Colonic mucosa (tissue), 4 donors: ENCODE data around the gene GNA12. TPM values are rescaled to one million over a fixed set of nuclear protein-coding genes. Genes with fewer than 3 reads are reported as not detected.

Experiments used
- DNase-seq: peaks from one replicate; pipeline ENCODE4 v3.0.0-alpha.2; 2020
- H3K27ac ChIP-seq: fragments of 200-600 bp; one replicate; pipeline ENCODE4 v1.8.0; 2021
- H3K27me3 ChIP-seq: fragments of 200-600 bp; one replicate; pipeline ENCODE4 v1.8.0; 2021
- H3K36me3 ChIP-seq: fragments of 200-600 bp; one replicate; pipeline ENCODE4 v1.8.0; 2021
- H3K4me1 ChIP-seq: fragments of 200-600 bp; one replicate; pipeline ENCODE4 v1.8.0; 2021; ENCODE audit warnings: mild to moderate bottlenecking
- H3K4me3 ChIP-seq: fragments of 200-600 bp; one replicate; pipeline ENCODE4 v1.8.0; 2021
- H3K9ac ChIP-seq, 2 donors: one replicate each; pipeline ENCODE4 v1.7.0; 2013; ENCODE audit warnings: control low read depth in 2 of 2, low read depth in 2 of 2, low read length in 2 of 2
- H3K9me3 ChIP-seq: fragments of 200-600 bp; one replicate; pipeline ENCODE4 v1.8.0; 2021
- intact Hi-C: fragments of 100-400 bp; cut with DNase I; formaldehyde crosslinking; loops from one replicate; pipeline ENCODE4 v1.14.1; 2022
- total RNA-seq, 2 donors: library from RNA; stranded (reverse); fragmentation: NEBNext Ultra II Directional in 1 of 2; extraction: Animal tissue kit (Norgen Biotek cat#: 25700) in 1 of 2; gene quantifications; one replicate each; pipeline ENCODE4 v1.2.1, GENCODE V29; 2021
- TF ChIP-seq, protein P1 (sequence below): fragments of 200-600 bp; IDR thresholded peaks from one replicate; pipeline ENCODE4 v1.8.0; 2022; ENCODE audit warnings: antibody characterized with exemption, mild to moderate bottlenecking
- donor health status: healthy.
- donor health status: DM: no; HTN: no; CAD: no.
- donor health status: DM: no; HTN: no; CAD: no.

GNA12 gene
- total RNA-seq, 2 donors from 2014 or later, result 19.7 to 24.8 TPM

GRCh38 chr7:2758673-2759616, 85.2 kb downstream of the GNA12 start:
- peak overlapping the region; percentile 83 for H3K27ac ChIP-seq
- no peak overlapping the region for H3K4me3 ChIP-seq
- no peak for DNase-seq
- H3K36me3 ChIP-seq, result no peaks in the 10 kb centered on the region
- intact Hi-C loops, result no loop called here
- no peaks in the 10 kb centered on the region for H3K27me3 ChIP-seq
- TF ChIP-seq, protein P1, sequence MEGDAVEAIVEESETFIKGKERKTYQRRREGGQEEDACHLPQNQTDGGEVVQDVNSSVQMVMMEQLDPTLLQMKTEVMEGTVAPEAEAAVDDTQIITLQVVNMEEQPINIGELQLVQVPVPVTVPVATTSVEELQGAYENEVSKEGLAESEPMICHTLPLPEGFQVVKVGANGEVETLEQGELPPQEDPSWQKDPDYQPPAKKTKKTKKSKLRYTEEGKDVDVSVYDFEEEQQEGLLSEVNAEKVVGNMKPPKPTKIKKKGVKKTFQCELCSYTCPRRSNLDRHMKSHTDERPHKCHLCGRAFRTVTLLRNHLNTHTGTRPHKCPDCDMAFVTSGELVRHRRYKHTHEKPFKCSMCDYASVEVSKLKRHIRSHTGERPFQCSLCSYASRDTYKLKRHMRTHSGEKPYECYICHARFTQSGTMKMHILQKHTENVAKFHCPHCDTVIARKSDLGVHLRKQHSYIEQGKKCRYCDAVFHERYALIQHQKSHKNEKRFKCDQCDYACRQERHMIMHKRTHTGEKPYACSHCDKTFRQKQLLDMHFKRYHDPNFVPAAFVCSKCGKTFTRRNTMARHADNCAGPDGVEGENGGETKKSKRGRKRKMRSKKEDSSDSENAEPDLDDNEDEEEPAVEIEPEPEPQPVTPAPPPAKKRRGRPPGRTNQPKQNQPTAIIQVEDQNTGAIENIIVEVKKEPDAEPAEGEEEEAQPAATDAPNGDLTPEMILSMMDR, result no peak
- peaks cover 24% of the 10 kb centered on the region for H3K4me1 ChIP-seq
- H3K9me3 ChIP-seq, result no peaks in the 10 kb centered on the region
- no peak overlapping the region for H3K9ac ChIP-seq

DNA sequence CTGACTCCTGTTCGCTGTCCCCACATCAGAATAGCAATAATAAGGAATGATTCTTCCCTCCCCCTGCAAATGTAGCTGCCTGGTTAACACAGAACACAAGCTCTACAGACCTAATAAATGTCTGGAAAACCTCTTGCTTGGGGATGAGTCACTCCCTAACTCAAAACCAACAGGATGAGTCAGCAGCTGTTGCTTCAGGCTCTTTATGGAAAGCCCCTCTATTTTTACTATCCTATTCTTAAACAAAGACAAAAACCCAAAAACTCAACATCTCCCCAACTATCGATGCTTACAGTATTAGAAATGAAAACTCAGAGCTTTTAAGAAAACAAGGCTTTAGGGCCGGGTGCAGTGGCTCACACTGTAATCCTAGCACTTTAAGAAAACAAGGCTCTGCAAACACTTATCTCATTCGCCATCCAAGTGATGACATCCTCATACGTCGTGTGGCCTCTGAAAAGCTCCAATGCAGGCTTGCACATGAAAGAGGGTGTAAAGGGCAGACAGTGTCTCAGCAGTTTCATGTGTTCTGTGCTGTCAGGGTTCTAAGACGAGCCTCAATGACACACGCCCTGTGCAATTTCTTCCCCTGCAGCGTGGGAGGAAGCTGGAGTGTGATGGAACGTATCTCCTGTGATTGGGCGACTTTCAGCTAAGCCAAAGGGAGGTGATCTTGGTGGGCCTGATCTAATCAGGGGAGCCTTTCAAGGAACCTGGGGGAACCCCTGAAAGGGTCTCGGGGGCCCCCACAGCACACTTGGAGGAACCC, 86.0 kb downstream of the GNA12 start:
- Histone ChIP-seq H3K9me3 (no peaks in the 10 kb centered on the region), H3K4me1 (peaks cover 24% of the 10 kb centered on the region), H3K27ac (peak overlapping the region; percentile 83), H3K9ac (no peak overlapping the region), H3K27me3 (no peaks in the 10 kb centered on the region), H3K4me3 (no peak overlapping the region), H3K36me3 (no peaks in the 10 kb centered on the region)
- intact Hi-C loops, result no loop called here
- TF ChIP-seq, protein P1, result no peak
- DNase-seq, result peak; percentile 45

GRCh38 chr7:2757361-2757903, 86.7 kb downstream of the GNA12 start:
- Histone ChIP-seq H3K9me3 (no peaks in the 10 kb centered on the region), H3K4me1 (peaks cover 24% of the 10 kb centered on the region), H3K27me3 (no peaks in the 10 kb centered on the region), H3K27ac (peak overlapping the region; percentile 83), H3K4me3 (no peak overlapping the region), H3K36me3 (no peaks in the 10 kb centered on the region), H3K9ac (no peak overlapping the region)
- TF ChIP-seq, protein P1, result no peak
- DNase-seq, result no peak
- intact Hi-C loops, result no loop called here

DNA sequence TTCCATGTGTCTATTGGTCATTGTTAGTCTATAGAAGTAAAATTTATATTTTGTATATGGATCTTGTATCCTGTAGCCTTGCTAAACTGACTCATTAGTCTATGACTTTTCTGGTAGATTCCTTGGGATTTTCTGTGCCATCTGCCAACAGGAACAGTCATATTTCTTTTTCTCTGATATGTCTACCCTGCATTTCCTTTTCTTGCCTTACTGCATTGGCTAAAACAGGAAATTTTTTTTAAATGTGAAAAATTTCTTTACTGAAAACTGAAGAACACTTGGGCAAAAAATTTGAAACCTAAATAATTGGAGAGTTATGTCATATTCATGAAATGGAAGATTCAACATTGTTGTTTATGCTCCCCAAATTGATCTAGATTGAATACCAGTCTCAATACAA, 88.6 kb downstream of the GNA12 start:
- intact Hi-C loops, result no loop called here

DNA sequence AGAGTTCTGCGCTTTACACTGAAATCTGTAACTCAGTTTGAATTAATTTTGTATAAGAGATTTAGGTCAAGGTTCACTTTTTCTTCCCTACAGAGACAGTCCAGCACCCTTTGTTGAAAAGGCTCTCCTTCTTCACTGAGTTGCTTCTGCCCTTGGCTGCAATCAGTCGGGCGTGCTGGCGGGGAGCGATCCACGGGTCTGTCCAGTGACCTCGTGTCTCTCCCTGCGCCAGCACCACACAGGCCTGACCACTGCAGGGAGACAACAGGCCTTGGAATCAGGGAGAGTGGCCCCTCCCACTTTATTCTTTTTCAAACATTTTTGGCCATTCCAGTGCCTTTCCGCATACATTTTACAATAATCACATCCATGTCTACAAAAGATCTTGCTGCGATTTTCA, 89.2 kb downstream of the GNA12 start:
- H3K27me3 ChIP-seq, result no peaks in the 10 kb centered on the region
- intact Hi-C loops, result no loop called here
- TF ChIP-seq, protein P1, result no peak

More for the DNA sequence above, 88.6 kb downstream of the GNA12 start:
- DNase-seq, result no peak
- TF ChIP-seq, protein P1, result no peak
- H3K27me3 ChIP-seq, result no peaks in the 10 kb centered on the region
- H3K4me1 ChIP-seq, result peaks cover 19% of the 10 kb centered on the region
- H3K36me3 ChIP-seq, result no peaks in the 10 kb centered on the region
- H3K9ac ChIP-seq, result no peak overlapping the region
- no peaks in the 10 kb centered on the region for H3K9me3 ChIP-seq
- no peak overlapping the region for H3K4me3 ChIP-seq
- H3K27ac ChIP-seq, result no peak overlapping the region

More for the DNA sequence above, 89.2 kb downstream of the GNA12 start:
- DNase-seq, result no peak
- H3K4me1 ChIP-seq, result peaks cover 13% of the 10 kb centered on the region
- H3K36me3 ChIP-seq, result no peaks in the 10 kb centered on the region
- no peak overlapping the region for H3K4me3 ChIP-seq
- H3K9ac ChIP-seq, result no peak overlapping the region
- H3K9me3 ChIP-seq, result no peaks in the 10 kb centered on the region
- no peak overlapping the region for H3K27ac ChIP-seq
